CD4-positive, alpha-beta memory T cell (primary cell): ENCODE data around the gene UMAD1. TPM values are rescaled to one million over a fixed set of nuclear protein-coding genes. Genes with fewer than 3 reads are reported as not detected.
A peak's percentile ranks its signal among the peaks of the same experiment; 100 is the strongest.

Source experiments
- CTCF ChIA-PET: fragments of 350-600 bp; sonication (Branson Sonifier 250); formaldehyde crosslinking; loops from one replicate; lab custom pipeline; 2021; ENCODE audit warnings: inconsistent platforms; ENCODE audit not compliant: partially characterized antibody; lab: Charles Lee
- POLR2A ChIA-PET: fragments of 350-600 bp; sonication (Branson Sonifier 250); formaldehyde crosslinking; loops from one replicate; lab custom pipeline; 2021; ENCODE audit not compliant: partially characterized antibody; lab: Charles Lee
- DNase-seq, 5 donors: peaks; one replicate each; pipeline versions ENCODE4 v3.0.0 to v3.0.0-alpha.2; 2020 to 2022; ENCODE audit warnings: mixed read lengths in 1 of 5
- H3K27ac ChIP-seq: one replicate; pipeline ENCODE4 v1.7.0; 2013; ENCODE audit warnings: low read depth, low read length
- H3K27me3 ChIP-seq: 2 replicates; pipeline ENCODE4 v1.7.0; 2013; ENCODE audit warnings: mild to moderate bottlenecking, low read length, moderate library complexity; ENCODE audit not compliant: insufficient read depth
- H3K36me3 ChIP-seq: 2 replicates; pipeline ENCODE4 v1.7.0; 2013; ENCODE audit warnings: mild to moderate bottlenecking, low read length, moderate library complexity; ENCODE audit not compliant: insufficient read depth
- H3K4me1 ChIP-seq: 2 replicates; pipeline ENCODE4 v1.7.0; 2013; ENCODE audit warnings: mild to moderate bottlenecking, low read length, moderate library complexity; ENCODE audit not compliant: insufficient read depth
- H3K4me3 ChIP-seq, 2 donors: one replicate each; pipeline ENCODE4 v1.7.0; 2013; ENCODE audit warnings: low read length in 2 of 2, mild to moderate bottlenecking in 1 of 2
- H3K9me3 ChIP-seq, 2 donors: one replicate each; pipeline ENCODE4 v1.7.0; 2013; ENCODE audit warnings: low read length in 2 of 2, control low read depth in 1 of 2; ENCODE audit not compliant: control insufficient read depth in 1 of 2
- H3K27ac Mint-ChIP-seq, 7 donors: one replicate each; pipeline ENCODE4 v1.8.0; 2020 to 2021; ENCODE audit warnings: mixed read lengths in 7 of 7, mild to moderate bottlenecking in 6 of 7, inconsistent platforms in 3 of 7, moderate library complexity in 3 of 7
- H3K27me3 Mint-ChIP-seq, 2 donors: one replicate each; pipeline ENCODE4 v1.8.0; 2020 to 2021; ENCODE audit warnings: mixed read lengths in 2 of 2
- H3K36me3 Mint-ChIP-seq, 2 donors: one replicate each; pipeline ENCODE4 v1.8.0; 2020 to 2021; ENCODE audit warnings: mixed read lengths in 2 of 2, inconsistent platforms in 1 of 2, mild to moderate bottlenecking in 1 of 2
- H3K4me1 Mint-ChIP-seq, 4 donors: one replicate each; pipeline ENCODE4 v1.8.0; 2020 to 2021; ENCODE audit warnings: mixed read lengths in 4 of 4, mild to moderate bottlenecking in 1 of 4
- H3K4me3 Mint-ChIP-seq, 8 donors: one replicate each; pipeline ENCODE4 v1.8.0; 2020 to 2021; ENCODE audit warnings: mixed read lengths in 8 of 8, mild to moderate bottlenecking in 7 of 8, moderate library complexity in 6 of 8, inconsistent platforms in 3 of 8
- H3K9me3 Mint-ChIP-seq, 8 donors: one replicate each; pipeline ENCODE4 v1.8.0; 2020 to 2021; ENCODE audit warnings: mixed read lengths in 8 of 8, mild to moderate bottlenecking in 5 of 8, inconsistent platforms in 3 of 8, moderate library complexity in 1 of 8
- intact Hi-C: fragments of 100-400 bp; cut with micrococcal nuclease; formaldehyde crosslinking; loops from one replicate; pipeline ENCODE4 v1.15.1; 2023
- polyA plus RNA-seq, 2 donors: library from polyadenylated mRNA; unstranded; fragments of 300-500 nt; fragmentation: Illumina TruSeq; gene quantifications; one replicate each; pipeline ENCODE4 v1.2.3, GENCODE V29; 2021
- total RNA-seq, 2 experiments: library from RNA; stranded (reverse); gene quantifications; one replicate each; pipeline ENCODE4 v1.2.3, GENCODE V29; 2021

The UMAD1 gene
- total and polyA plus RNA-seq, 4 experiments from 2014 or later = 23.5 to 36.7 (median 27.6) TPM

GRCh38 chr7:7783001-7783400, 142.4 kb downstream of the UMAD1 start:
- POLR2A ChIA-PET = interaction anchor here (0.7 kb wide), 1 partner anchor 9 kb away, joined by 3 read pairs; no protein-coding TSS in a partner anchor
- Histone ChIP-seq H3K9me3 (no peaks in the 10 kb centered on the region), H3K36me3 (no peaks in the 10 kb centered on the region), H3K4me1 (peaks cover 9% of the 10 kb centered on the region), H3K4me3 (no peak overlapping the region), H3K27me3 (no peaks in the 10 kb centered on the region), H3K27ac (no peak overlapping the region)
- no peak for DNase-seq
- Mint-ChIP-seq H3K4me1 (peaks cover 10 to 31% (median 23%) of the 10 kb centered on the region in 4 donors), H3K9me3 (no peaks in the 10 kb centered on the region), H3K36me3 (peaks cover 8 to 9% of the 10 kb centered on the region in 2 donors), H3K27ac (peak overlapping the region; percentile 8 to 85 (median 68)), H3K4me3 (peak overlapping the region; percentile 64 to 82 (median 74)), H3K27me3 (no peaks in the 10 kb centered on the region)
- intact Hi-C loops = no loop called here
- CTCF ChIA-PET = no interaction called here

GRCh38 chr7:7785344-7785973, 144.9 kb downstream of the UMAD1 start:
- ChIA-PET CTCF (no interaction called here), POLR2A (no interaction called here)
- H3K9me3 ChIP-seq = no peaks in the 10 kb centered on the region
- Mint-ChIP-seq H3K4me3 (no peak overlapping the region), H3K27me3 (no peaks in the 10 kb centered on the region), H3K36me3 (peaks cover 8 to 17% of the 10 kb centered on the region in 2 donors), H3K9me3 (no peaks in the 10 kb centered on the region), H3K4me1 (peaks cover 6 to 21% (median 15%) of the 10 kb centered on the region in 4 donors), H3K27ac (peak overlapping the region in 1 of 7 donors; percentile 24)
- intact Hi-C loops = no loop called here
- no peaks in the 10 kb centered on the region for H3K36me3 ChIP-seq
- no peaks in the 10 kb centered on the region for H3K27me3 ChIP-seq
- H3K27ac ChIP-seq = no peak overlapping the region
- H3K4me3 ChIP-seq = no peak overlapping the region
- H3K4me1 ChIP-seq = peaks cover 5% of the 10 kb centered on the region
- no peak for DNase-seq

GRCh38 chr7:7786595-7786994, 146.0 kb downstream of the UMAD1 start:
- Histone ChIP-seq H3K27me3 (no peaks in the 10 kb centered on the region), H3K27ac (no peak overlapping the region), H3K36me3 (no peaks in the 10 kb centered on the region), H3K9me3 (no peaks in the 10 kb centered on the region), H3K4me3 (no peak overlapping the region), H3K4me1 (peaks cover 5% of the 10 kb centered on the region)
- H3K27ac Mint-ChIP-seq = no peak overlapping the region
- H3K27me3 Mint-ChIP-seq = no peaks in the 10 kb centered on the region
- intact Hi-C loops = no loop called here
- H3K36me3 Mint-ChIP-seq = peaks cover 13 to 22% of the 10 kb centered on the region in 2 donors
- H3K9me3 Mint-ChIP-seq = no peaks in the 10 kb centered on the region
- H3K4me3 Mint-ChIP-seq = no peak overlapping the region
- no peak for DNase-seq
- POLR2A ChIA-PET = no interaction called here
- H3K4me1 Mint-ChIP-seq = peaks cover 6 to 21% (median 14%) of the 10 kb centered on the region in 4 donors
- CTCF ChIA-PET = no interaction called here

GRCh38 chr7:7789551-7789988, 149.0 kb downstream of the UMAD1 start:
- H3K27ac Mint-ChIP-seq = peak overlapping the region in 2 of 7 donors; percentile 5 to 54

GRCh38 chr7:7790041-7790741, 149.6 kb downstream of the UMAD1 start:
- intact Hi-C loops = no loop called here
- Histone ChIP-seq H3K27ac (no peak overlapping the region), H3K36me3 (no peaks in the 10 kb centered on the region), H3K4me1 (no peaks in the 10 kb centered on the region), H3K9me3 (no peaks in the 10 kb centered on the region), H3K4me3 (no peak overlapping the region), H3K27me3 (no peaks in the 10 kb centered on the region)
- peak overlapping the region in 2 of 7 donors; percentile 5 to 31 for H3K27ac Mint-ChIP-seq
- peaks cover 0 to 5% (median 2%) of the 10 kb centered on the region in 4 donors for H3K4me1 Mint-ChIP-seq
- ChIA-PET POLR2A (no interaction called here), CTCF (no interaction called here)
- no peak overlapping the region for H3K4me3 Mint-ChIP-seq
- no peak for DNase-seq
- H3K9me3 Mint-ChIP-seq = no peaks in the 10 kb centered on the region
- H3K27me3 Mint-ChIP-seq = no peaks in the 10 kb centered on the region
- H3K36me3 Mint-ChIP-seq = peaks cover 29 to 49% of the 10 kb centered on the region in 2 donors

More at GRCh38 chr7:7789551-7789988, 149.0 kb downstream of the UMAD1 start:
- no peaks in the 10 kb centered on the region for H3K36me3 ChIP-seq
- intact Hi-C loops = no loop called here
- H3K4me1 Mint-ChIP-seq = peaks cover 0 to 7% (median 4%) of the 10 kb centered on the region in 4 donors
- ChIA-PET CTCF (no interaction called here), POLR2A (no interaction called here)
- no peaks in the 10 kb centered on the region for H3K9me3 Mint-ChIP-seq
- no peak overlapping the region for H3K4me3 ChIP-seq
- H3K9me3 ChIP-seq = no peaks in the 10 kb centered on the region
- no peak overlapping the region for H3K27ac ChIP-seq
- H3K4me3 Mint-ChIP-seq = no peak overlapping the region
- H3K27me3 Mint-ChIP-seq = no peaks in the 10 kb centered on the region
- peaks cover 26 to 47% of the 10 kb centered on the region in 2 donors for H3K36me3 Mint-ChIP-seq
- no peaks in the 10 kb centered on the region for H3K4me1 ChIP-seq
- H3K27me3 ChIP-seq = no peaks in the 10 kb centered on the region
- DNase-seq = no peak

- ChIA-PET POLR2A (no interaction called here), CTCF (interaction anchor here (0.9 to 1.2 kb wide), 2 partner anchors 11 to 30 kb away, joined by 3 read pairs; no protein-coding TSS in a partner anchor)
- H3K4me3 ChIP-seq = no peak overlapping the region
- Mint-ChIP-seq H3K36me3 (peaks cover 37 to 59% of the 10 kb centered on the region in 2 donors), H3K9me3 (peaks cover 0 to 3% (median 0%) of the 10 kb centered on the region in 8 donors), H3K4me3 (no peak overlapping the region), H3K27ac (no peak overlapping the region), H3K27me3 (no peaks in the 10 kb centered on the region), H3K4me1 (peaks cover 0 to 8% (median 3%) of the 10 kb centered on the region in 4 donors)
- no peaks in the 10 kb centered on the region for H3K4me1 ChIP-seq
- H3K27ac ChIP-seq = no peak overlapping the region
- intact Hi-C loops = no loop called here
- no peaks in the 10 kb centered on the region for H3K36me3 ChIP-seq
- no peaks in the 10 kb centered on the region for H3K27me3 ChIP-seq
- no peak for DNase-seq
- H3K9me3 ChIP-seq = no peaks in the 10 kb centered on the region
Observed at GRCh38 chr7:7791523-7791922, 151.0 kb downstream of the UMAD1 start.

- H3K4me1 Mint-ChIP-seq = peaks cover 0 to 8% (median 3%) of the 10 kb centered on the region in 4 donors
- Histone ChIP-seq H3K36me3 (no peaks in the 10 kb centered on the region), H3K4me1 (no peaks in the 10 kb centered on the region), H3K27ac (no peak overlapping the region), H3K27me3 (no peaks in the 10 kb centered on the region), H3K9me3 (no peaks in the 10 kb centered on the region), H3K4me3 (no peak overlapping the region)
- no peaks in the 10 kb centered on the region for H3K27me3 Mint-ChIP-seq
- DNase-seq = no peak
- intact Hi-C loops = no loop called here
- ChIA-PET POLR2A (no interaction called here), CTCF (interaction anchor here (0.9 to 1.2 kb wide), 2 partner anchors 11 to 31 kb away, joined by 3 read pairs; no protein-coding TSS in a partner anchor)
- peak overlapping the region in 1 of 7 donors; percentile 27 for H3K27ac Mint-ChIP-seq
- no peak overlapping the region for H3K4me3 Mint-ChIP-seq
- H3K36me3 Mint-ChIP-seq = peaks cover 41 to 62% of the 10 kb centered on the region in 2 donors
- peaks cover 0 to 5% (median under 1%) of the 10 kb centered on the region in 8 donors for H3K9me3 Mint-ChIP-seq
Observed at GRCh38 chr7:7792056-7792455, 151.5 kb downstream of the UMAD1 start.
